Stimulated activated memory B cell treated with anti-CD40 and anti-IgM and Interleukin-4, amounts not matched to agents 10 μg/mL and 1 μg/mL and 100 μg/mL, for 72 hours (primary cell): ENCODE results near the gene SRPK1.
"Not testable (repeated sequence)": the region's sequence is repeated elsewhere in the genome, so short reads cannot be mapped to it uniquely, and the experiment has no call there.

Experiments used
- ATAC-seq: fragments of 150-1000 bp; cut with Tn5 transposase; 2 replicates; pipeline ENCODE4 v1.10.0; 2021
- H3K27ac Mint-ChIP-seq: one replicate; pipeline ENCODE4 v1.8.0; 2022; ENCODE audit warnings: mild to moderate bottlenecking, mixed read lengths
- H3K27me3 Mint-ChIP-seq: one replicate; pipeline ENCODE4 v1.8.0; 2022; ENCODE audit warnings: mixed read lengths
- H3K36me3 Mint-ChIP-seq: one replicate; pipeline ENCODE4 v1.8.0; 2022; ENCODE audit warnings: mixed read lengths
- H3K4me1 Mint-ChIP-seq: one replicate; pipeline ENCODE4 v1.8.0; 2022; ENCODE audit warnings: mixed read lengths
- H3K4me3 Mint-ChIP-seq: one replicate; pipeline ENCODE4 v1.8.0; 2022; ENCODE audit warnings: mild to moderate bottlenecking, moderate library complexity, mixed read lengths
- H3K9me3 Mint-ChIP-seq: one replicate; pipeline ENCODE4 v1.8.0; 2022; ENCODE audit warnings: mixed read lengths

The SRPK1 gene

DNA sequence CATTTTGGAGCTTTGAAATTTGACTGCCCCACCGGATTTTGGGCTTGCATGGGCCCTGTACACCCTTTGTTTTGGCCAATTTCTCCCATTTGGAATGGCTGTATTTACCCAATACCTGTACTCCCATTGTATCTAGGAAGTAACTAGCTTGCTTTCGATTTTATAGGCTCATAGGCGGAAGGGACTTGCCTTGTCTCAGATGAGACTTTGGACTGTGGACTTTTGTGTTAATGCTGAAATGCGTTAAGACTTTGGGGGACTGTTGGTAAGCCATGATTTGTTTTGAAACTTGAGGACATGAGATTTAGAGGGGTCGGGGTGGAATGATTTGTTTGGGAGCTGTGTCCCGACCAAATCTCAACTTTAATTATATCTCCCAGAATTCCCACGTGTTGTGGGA, 20.3 kb upstream of the SRPK1 start:
- H3K27me3 Mint-ChIP-seq, H3K27ac Mint-ChIP-seq, H3K4me3 Mint-ChIP-seq, H3K36me3 Mint-ChIP-seq, ATAC-seq, H3K9me3 Mint-ChIP-seq, H3K4me1 Mint-ChIP-seq: not testable (repeated sequence)

DNA sequence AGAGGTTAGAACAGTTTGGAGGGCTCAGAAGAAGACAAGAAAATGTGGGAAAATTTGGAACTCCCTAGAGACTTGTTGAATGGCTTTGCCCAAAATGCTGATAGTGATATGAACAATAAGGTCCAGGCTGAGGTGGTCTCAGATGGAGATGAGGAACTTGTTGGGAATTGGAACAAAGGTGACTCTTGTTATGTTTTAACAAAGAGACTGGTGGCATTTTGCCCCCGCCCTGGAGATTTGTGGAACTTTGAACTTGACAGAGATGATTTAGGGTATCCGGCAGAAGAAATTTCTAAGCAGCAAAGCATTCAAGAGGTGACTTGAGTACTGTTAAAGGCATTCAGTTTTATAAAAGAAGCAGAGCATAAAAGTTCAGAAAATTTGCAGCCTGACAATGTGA, 19.1 kb upstream of the SRPK1 start:
- peaks cover 14% of the 10 kb centered on the region for H3K27me3 Mint-ChIP-seq
- H3K4me3 Mint-ChIP-seq, H3K27ac Mint-ChIP-seq, H3K4me1 Mint-ChIP-seq, ATAC-seq, H3K36me3 Mint-ChIP-seq, H3K9me3 Mint-ChIP-seq: not testable (repeated sequence)

DNA sequence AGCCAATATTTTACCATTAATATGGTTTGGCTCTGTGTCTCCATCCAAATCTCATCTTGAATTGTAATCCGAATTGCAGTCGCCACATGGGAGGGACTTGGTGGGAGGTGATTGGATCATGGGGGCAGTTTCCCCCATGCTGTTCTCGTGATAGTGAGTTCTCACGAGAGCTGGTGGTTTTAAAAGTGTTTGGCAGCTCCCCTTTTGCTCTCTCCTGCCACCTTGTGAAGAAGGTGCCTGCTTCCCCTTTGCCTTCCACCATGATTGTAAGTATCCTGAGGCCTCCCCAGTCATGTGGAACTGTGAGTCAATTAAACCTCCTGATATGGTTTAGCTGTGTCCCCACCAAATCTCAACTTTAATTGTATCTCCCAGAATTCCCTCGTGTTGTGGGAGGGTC, 18.4 kb upstream of the SRPK1 start:
- not testable (repeated sequence) for H3K4me1 Mint-ChIP-seq, H3K27ac Mint-ChIP-seq, H3K36me3 Mint-ChIP-seq, H3K9me3 Mint-ChIP-seq, ATAC-seq, H3K4me3 Mint-ChIP-seq
- peaks cover 15% of the 10 kb centered on the region for H3K27me3 Mint-ChIP-seq

DNA sequence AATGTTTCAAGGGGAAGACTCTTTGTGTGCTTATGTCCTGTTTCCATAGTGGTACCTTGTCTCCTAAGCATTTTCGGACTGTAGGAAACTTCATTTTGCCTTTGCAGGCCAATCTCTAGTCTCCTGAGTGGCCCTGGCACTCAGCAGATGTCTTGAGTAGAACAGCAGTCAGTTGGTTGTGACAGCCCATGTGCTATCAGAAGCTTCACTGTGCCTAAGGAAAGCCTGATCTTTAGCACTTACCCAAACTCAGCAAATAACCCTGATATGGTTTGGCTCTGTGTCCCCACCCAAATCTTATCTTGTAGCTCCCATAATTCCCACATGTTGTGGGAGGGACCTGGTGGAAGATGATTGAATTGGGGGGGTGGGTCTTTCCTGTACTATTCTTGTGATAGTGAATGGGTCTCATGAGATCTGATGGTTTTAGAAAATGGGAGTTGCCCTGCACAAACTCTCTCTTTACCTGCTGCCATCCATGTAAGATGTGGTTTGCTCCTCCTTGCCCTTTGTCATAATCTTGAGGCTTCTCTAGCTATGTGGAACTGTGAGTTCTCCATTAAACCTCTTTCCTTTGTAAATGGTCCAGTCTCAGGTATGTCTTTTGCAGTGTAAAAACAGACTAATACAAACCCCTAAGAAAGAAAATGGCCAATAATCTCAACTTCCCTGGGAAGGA, 15.9 kb upstream of the SRPK1 start:
- no peak overlapping the region for H3K27ac Mint-ChIP-seq
- no peak for ATAC-seq
- H3K9me3 Mint-ChIP-seq, result peaks cover 5% of the 10 kb centered on the region
- no peak overlapping the region for H3K4me3 Mint-ChIP-seq
- peaks cover 8% of the 10 kb centered on the region for H3K36me3 Mint-ChIP-seq
- H3K4me1 Mint-ChIP-seq, result no peaks in the 10 kb centered on the region
- H3K27me3 Mint-ChIP-seq, result peaks cover 15% of the 10 kb centered on the region

DNA sequence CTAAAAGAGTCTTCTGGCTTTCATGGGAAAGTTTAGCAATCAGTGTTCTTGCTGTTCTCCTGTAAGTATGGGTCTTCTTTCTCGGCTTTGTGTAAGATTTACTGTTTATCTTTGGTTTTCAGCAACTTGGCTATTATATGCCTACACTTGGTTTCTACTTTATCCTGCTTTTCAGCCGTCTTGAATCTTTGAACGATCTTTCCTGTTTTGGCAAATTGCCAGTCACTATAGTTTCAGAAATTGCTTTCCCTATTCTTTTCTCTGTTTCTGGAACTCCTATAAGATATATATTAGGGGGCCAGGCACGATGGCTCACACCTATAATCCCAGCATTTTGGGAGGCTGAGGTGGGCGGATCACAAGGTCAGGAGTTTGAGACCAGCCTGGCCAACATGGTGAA, 14.6 kb upstream of the SRPK1 start:
- peaks cover 3% of the 10 kb centered on the region for H3K9me3 Mint-ChIP-seq
- peaks cover 15% of the 10 kb centered on the region for H3K27me3 Mint-ChIP-seq
- no peaks in the 10 kb centered on the region for H3K4me1 Mint-ChIP-seq
- peaks cover 8% of the 10 kb centered on the region for H3K36me3 Mint-ChIP-seq
- ATAC-seq, result no peak
- H3K4me3 Mint-ChIP-seq, result no peak overlapping the region
- H3K27ac Mint-ChIP-seq, result no peak overlapping the region

DNA sequence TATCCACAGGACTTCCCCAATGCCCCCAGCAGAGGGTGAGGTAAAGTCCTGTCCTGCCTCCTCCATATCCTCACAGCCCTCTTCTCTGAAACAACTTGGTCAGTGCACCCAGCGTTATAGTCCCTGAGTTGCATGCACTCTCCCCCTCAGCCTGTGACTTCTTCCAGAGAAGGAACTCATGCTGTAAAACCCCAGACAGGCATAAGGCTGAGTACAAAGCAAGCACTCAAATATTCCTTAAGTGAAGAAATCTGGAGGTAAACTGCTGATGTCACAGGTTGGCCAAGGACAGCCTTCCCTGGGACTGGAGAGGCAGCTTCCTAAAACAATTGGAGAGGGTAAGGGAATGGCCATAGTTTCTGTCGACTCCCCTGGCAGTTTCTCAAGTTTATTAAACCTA, 12.9 kb upstream of the SRPK1 start:
- Mint-ChIP-seq H3K27me3 (peaks cover 15% of the 10 kb centered on the region), H3K9me3 (no peaks in the 10 kb centered on the region)
- no peak for ATAC-seq

DNA sequence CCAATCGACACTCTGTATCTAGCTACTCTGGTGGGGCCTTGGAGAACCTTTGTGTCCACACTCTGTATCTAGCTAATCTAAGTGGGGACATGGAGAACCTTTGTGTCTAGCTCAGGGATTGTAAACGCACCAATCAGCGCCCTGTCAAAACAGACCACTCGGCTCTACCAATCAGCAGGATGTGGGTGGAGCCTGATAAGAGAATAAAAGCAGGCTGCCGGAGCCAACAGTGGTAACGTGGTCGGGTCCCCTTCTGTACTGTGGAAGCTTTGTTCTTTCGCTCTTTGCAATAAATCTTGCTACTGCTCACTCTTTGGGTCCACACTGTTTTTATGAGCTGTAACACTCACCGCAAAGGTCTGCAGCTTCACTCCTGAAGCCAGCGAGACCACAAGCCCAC, 11.0 kb upstream of the SRPK1 start:
- H3K27me3 Mint-ChIP-seq, result peaks cover 15% of the 10 kb centered on the region
- H3K4me1 Mint-ChIP-seq, H3K4me3 Mint-ChIP-seq, H3K36me3 Mint-ChIP-seq, H3K9me3 Mint-ChIP-seq, ATAC-seq, H3K27ac Mint-ChIP-seq: not testable (repeated sequence)

More for the DNA sequence above, 12.9 kb upstream of the SRPK1 start:
- Mint-ChIP-seq H3K4me1 (no peaks in the 10 kb centered on the region), H3K27ac (no peak overlapping the region), H3K4me3 (no peak overlapping the region), H3K36me3 (no peaks in the 10 kb centered on the region)

DNA sequence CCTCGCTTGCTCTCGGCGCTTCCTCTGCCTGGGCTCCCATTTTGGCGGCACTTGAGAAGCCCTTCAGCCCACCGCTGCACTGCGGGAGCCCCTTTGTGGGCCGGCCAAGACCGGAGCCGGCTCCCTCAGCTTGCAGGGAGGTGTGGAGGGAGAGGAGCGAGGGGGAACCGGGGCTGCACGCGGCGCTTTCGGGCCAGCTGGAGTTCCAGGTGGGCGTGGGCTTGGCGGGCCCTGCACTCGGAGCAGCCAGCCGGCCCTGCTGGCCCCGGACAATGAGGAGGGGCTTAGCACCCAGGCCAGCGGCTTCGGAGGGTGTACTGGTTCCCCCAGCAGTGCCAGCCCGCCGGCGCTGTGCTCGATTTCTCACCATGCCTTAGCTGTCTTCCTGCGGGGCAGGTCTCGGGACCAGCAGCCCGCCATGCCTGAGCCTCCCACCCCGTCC, 10.2 kb upstream of the SRPK1 start:
- peaks cover 12% of the 10 kb centered on the region for H3K27me3 Mint-ChIP-seq
- no peak for ATAC-seq
- no peaks in the 10 kb centered on the region for H3K4me1 Mint-ChIP-seq

DNA sequence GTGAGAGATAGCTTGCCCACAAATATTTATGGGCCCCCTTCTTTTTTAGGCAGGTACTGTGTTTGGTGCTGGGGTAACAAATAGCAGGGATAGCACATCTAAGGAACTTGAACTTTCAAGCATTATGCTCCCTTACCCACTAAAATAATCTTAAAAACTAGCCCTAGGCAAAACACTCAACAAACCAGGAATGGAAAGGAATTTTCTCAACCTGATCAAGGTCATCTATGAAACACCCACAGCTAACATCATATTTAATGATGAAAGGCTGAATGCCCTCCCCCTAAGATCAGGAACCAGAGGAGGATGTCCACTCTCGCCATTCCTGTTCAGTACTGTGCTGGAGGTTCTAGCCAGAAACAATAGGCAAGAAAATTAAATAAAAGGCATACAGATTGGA, 8.7 kb upstream of the SRPK1 start:
- H3K36me3 Mint-ChIP-seq, result no peaks in the 10 kb centered on the region
- no peaks in the 10 kb centered on the region for H3K9me3 Mint-ChIP-seq
- H3K27ac Mint-ChIP-seq, result no peak overlapping the region
- H3K4me1 Mint-ChIP-seq, result no peaks in the 10 kb centered on the region
- H3K27me3 Mint-ChIP-seq, result no peaks in the 10 kb centered on the region
- H3K4me3 Mint-ChIP-seq, result no peak overlapping the region
- ATAC-seq, result no peak

More for the DNA sequence above, 10.2 kb upstream of the SRPK1 start:
- Mint-ChIP-seq H3K36me3 (no peaks in the 10 kb centered on the region), H3K4me3 (no peak overlapping the region), H3K27ac (no peak overlapping the region), H3K9me3 (no peaks in the 10 kb centered on the region)

DNA sequence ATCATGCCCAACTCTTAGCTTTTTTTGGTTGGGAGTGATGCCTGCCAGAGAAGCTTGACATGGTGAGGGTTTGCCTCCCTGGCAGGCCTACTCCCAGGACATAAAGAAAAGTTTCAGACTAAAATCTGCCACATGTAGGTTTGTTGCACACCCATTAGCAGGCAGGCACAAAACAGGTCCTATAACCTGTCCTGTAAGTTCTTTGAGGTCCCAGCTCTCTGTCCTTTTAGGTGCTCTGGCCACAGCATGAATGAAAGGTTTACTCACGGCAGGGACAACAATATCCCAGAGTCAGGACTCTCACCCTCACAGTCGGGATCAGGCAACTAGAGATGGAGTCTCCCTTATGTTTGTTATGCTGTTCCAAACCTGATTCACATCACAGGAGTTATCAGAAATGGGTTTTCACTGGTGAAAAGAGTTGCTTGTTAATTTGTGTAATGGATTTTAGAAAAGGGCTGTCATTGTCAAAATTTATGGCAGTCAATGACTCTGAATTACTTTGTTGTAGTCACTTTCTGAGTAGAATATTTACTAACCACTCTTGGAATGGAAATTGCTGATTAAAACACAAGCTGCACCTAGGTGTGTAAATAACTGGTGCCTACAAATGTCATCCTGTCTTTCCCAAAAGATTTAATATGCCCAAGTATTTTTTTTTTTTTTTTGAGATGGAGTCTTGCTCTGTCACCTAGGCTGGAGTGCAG, 5.8 kb upstream of the SRPK1 start:
- no peaks in the 10 kb centered on the region for H3K36me3 Mint-ChIP-seq
- H3K4me3 Mint-ChIP-seq, result no peak overlapping the region
- ATAC-seq, result no peak
- H3K9me3 Mint-ChIP-seq, result no peaks in the 10 kb centered on the region
- H3K27me3 Mint-ChIP-seq, result no peaks in the 10 kb centered on the region
- H3K27ac Mint-ChIP-seq, result no peak overlapping the region
- peaks cover 11% of the 10 kb centered on the region for H3K4me1 Mint-ChIP-seq

DNA sequence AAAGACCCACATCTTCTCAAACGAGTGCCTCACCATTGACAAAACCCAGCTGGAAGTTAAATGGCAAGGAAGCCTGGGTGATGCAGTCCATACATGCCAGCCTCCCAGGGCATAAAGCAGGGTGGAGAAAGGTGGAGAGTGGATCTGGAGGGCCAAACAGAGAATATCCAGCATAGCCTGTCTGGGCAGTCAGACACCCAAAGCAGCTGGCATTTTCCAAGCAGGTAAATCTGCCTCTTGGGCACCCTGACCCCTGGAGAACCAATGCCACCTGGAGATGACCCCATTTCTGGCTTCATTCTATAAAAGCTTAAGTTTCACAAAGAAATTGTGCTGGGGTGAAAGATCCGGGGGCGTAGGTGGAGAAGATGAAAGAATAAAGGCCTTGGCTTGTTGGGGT, 5.1 kb upstream of the SRPK1 start:
- no peak overlapping the region for H3K27ac Mint-ChIP-seq
- H3K36me3 Mint-ChIP-seq, result no peaks in the 10 kb centered on the region
- no peaks in the 10 kb centered on the region for H3K27me3 Mint-ChIP-seq
- ATAC-seq, result no peak
- H3K9me3 Mint-ChIP-seq, result no peaks in the 10 kb centered on the region
- H3K4me3 Mint-ChIP-seq, result no peak overlapping the region
- H3K4me1 Mint-ChIP-seq, result peaks cover 18% of the 10 kb centered on the region

DNA sequence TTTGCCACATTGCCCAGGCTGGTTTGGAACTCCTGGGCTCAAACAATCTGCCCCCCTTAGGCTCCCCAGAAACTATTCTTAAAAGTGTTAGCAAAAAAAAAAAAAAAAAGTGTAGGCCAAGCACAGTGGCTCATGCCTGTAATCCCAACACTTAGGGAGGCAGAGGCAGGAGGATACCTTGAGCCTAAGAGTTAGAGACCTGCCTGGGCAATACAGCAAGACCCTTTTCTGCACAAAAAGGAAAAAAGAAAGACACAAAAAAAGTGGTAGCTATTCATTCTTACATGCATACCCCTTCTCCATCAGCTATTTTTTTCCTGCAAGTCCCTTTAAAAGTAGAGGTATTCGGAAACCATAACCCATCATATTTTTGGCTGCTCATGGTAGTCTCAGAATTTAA, 3.2 kb upstream of the SRPK1 start:
- H3K27ac Mint-ChIP-seq, result no peak overlapping the region
- H3K9me3 Mint-ChIP-seq, result no peaks in the 10 kb centered on the region
- ATAC-seq, result no peak
- H3K36me3 Mint-ChIP-seq, result peaks cover 4% of the 10 kb centered on the region
- H3K4me1 Mint-ChIP-seq, result peaks cover 30% of the 10 kb centered on the region
- no peak overlapping the region for H3K4me3 Mint-ChIP-seq
- no peaks in the 10 kb centered on the region for H3K27me3 Mint-ChIP-seq

DNA sequence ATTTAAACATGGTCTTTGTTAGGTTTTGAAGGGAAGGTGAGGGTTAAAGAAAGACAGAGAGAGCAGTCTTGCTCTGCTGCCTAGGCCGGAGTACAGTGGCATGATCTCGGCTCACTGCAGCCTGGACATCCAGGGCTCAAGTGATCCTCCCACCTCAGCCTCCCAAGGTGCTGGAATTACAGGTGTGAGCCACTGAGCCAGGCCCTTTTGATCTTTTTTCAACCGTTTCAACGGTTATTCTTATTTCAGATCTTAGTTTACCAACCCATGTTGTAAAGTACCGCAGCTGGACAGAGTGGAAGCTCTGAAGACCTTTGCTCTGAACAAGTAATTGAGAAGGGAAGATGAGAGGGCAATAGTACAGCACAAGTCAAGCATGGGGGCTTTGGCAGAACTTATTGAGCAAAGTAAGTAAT, 1.2 kb upstream of the SRPK1 start:
- peaks cover 50% of the 10 kb centered on the region for H3K4me1 Mint-ChIP-seq
- no peaks in the 10 kb centered on the region for H3K27me3 Mint-ChIP-seq
- peaks cover 4% of the 10 kb centered on the region for H3K36me3 Mint-ChIP-seq
- H3K4me3 Mint-ChIP-seq, result peak overlapping the region; percentile 12
- no peak for ATAC-seq
- H3K9me3 Mint-ChIP-seq, result no peaks in the 10 kb centered on the region
- no peak overlapping the region for H3K27ac Mint-ChIP-seq

DNA sequence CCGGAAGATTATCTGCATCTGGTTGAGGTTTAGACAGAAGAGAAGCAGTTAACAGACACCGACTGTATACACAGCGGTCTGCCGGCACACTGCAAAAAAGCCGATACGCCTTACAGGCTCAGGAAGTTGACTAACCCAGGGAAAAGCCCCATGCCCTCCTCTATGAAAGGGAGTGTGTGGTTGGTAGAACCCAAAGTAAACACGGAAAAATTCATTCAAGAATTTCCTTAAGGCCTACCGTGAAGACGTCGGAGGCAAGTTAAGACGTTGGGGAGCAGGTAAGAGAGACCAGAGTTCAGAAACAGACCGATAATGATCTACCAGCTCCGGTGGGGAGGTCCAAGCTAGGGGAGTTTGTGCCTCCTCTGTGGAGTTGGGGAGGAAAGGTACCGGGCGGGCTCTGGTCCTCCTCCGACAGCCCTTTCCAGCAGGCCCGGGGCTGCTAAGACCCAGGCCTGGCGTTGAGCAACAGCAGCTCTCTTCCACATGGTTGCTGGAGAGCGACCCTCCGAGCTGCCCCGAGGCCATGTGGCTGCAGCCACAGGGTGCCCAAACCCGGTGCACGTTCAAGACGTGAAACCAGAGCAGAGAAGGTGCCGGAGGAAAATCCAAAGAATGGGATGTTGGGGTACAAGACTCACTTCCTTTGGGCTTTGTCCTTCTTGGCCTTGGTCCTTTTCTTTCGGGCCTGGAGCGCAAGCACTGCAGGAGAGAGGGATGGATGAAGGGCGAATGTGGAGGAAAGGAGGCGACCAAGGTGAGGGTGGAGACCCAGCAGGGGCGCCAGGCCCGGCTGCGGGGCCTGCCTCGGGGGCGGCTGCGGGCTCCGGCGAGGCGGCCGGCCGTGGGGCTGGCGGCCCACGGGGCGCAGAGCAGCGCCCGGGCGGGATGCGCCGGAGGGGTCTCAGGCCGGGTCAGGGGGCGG, 809 bp downstream of the SRPK1 start:
- no peaks in the 10 kb centered on the region for H3K27me3 Mint-ChIP-seq
- H3K4me3 Mint-ChIP-seq, result peak overlapping the region; percentile 94
- peak overlapping the region; percentile 94 for H3K27ac Mint-ChIP-seq
- no peaks in the 10 kb centered on the region for H3K9me3 Mint-ChIP-seq
- peak; percentile 60 for ATAC-seq
- H3K36me3 Mint-ChIP-seq, result peaks cover 4% of the 10 kb centered on the region
- peaks cover 55% of the 10 kb centered on the region for H3K4me1 Mint-ChIP-seq

DNA sequence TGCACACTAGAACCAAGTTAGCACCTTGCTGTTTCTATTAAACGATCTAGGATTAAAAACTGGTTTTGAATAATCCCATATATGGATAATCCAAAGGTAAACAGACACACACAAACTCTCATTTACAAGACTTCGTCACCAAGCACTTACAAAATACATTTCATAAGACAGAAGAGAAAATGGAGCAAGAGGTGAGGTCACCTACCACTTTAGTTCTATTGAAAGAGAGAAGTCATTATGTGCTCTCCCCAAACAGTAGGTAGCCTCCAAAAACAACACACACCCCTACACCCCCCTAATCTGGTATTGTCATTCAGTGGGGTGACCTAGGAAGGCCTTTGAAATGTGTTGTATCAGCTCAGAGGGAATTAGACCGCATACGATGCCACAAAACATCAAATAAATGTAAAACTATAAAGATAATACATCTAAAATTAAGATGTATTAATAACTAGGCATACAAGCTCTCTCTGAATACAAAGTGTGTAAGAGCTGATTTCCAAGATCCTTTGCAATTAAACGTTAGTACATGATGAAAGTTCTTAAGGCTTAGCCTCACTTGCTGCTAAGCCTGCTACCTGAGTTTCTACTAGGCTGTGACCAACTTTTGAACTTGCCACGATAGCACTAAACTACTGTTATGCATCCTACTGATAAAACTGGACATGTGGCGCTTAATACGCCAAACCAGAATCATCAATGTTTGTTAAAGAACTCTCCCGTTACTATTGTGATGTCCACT, 1.6 kb downstream of the SRPK1 start:
- Mint-ChIP-seq H3K27me3 (no peaks in the 10 kb centered on the region), H3K9me3 (no peaks in the 10 kb centered on the region), H3K4me3 (peak overlapping the region; percentile 94), H3K36me3 (peaks cover 8% of the 10 kb centered on the region), H3K4me1 (peaks cover 55% of the 10 kb centered on the region), H3K27ac (peak overlapping the region; percentile 94)
- no peak for ATAC-seq
